HG03095 (cell line): ENCODE results near the gene HAVCR2.
"Not testable (repeated sequence)": the region's sequence is repeated elsewhere in the genome, so short reads cannot be mapped to it uniquely, and the experiment has no call there.

Experiments used
- ATAC-seq: cut with Tn5 transposase; IDR thresholded peaks from one replicate; pipeline ENCODE4 v1.9.1; 2021; ENCODE audit warnings: moderate library complexity; ENCODE audit not compliant: unreplicated experiment

The HAVCR2 gene

GRCh38 chr5:157047016-157047415 is 61.8 kb downstream of the HAVCR2 start:
- ATAC-seq: not testable (repeated sequence)

GRCh38 chr5:157046041-157046440 is 62.8 kb downstream of the HAVCR2 start:
- ATAC-seq: no peak

- ATAC-seq: no peak
Measured at GRCh38 chr5:157045601-157046000, 63.2 kb downstream of the HAVCR2 start.

- no peak for ATAC-seq
Measured at GRCh38 chr5:157038568-157039187, 70.2 kb downstream of the HAVCR2 start.
